WTC11 (cell line): ENCODE data around the gene LOC128125822.

Source experiments
- ATAC-seq: fragments of 200-7000 bp; cut with Tn5 transposase; 2 replicates; pipeline ENCODE4 v1.10.0; 2021; ENCODE audit warnings: mild to moderate bottlenecking, moderate library complexity
- CTCF ChIA-PET: fragments of 300-600 bp; sonication (Branson Sonifier 250); formaldehyde crosslinking; loops from one replicate; lab custom pipeline; 2021; ENCODE audit warnings: antibody characterized with exemption; lab: Charles Lee
- POLR2A ChIA-PET: fragments of 350-600 bp; sonication (Branson Sonifier 250); formaldehyde crosslinking; loops from one replicate; lab custom pipeline; 2021; ENCODE audit warnings: antibody characterized with exemption; lab: Charles Lee
- DNase-seq: peaks from one replicate; pipeline ENCODE4 v3.0.0; 2021; ENCODE audit warnings: low spot score
- H3K27ac Mint-ChIP-seq: 2 replicates; pipeline ENCODE4 v1.8.0; 2021; ENCODE audit warnings: mixed read lengths
- H3K27me3 Mint-ChIP-seq: 2 replicates; pipeline ENCODE4 v1.8.0; 2021; ENCODE audit warnings: low read depth, mild to moderate bottlenecking, moderate library complexity, mixed read lengths
- H3K36me3 Mint-ChIP-seq: 2 replicates; pipeline ENCODE4 v1.8.0; 2021; ENCODE audit warnings: mixed read lengths
- H3K4me1 Mint-ChIP-seq: 2 replicates; pipeline ENCODE4 v1.8.0; 2022; ENCODE audit warnings: mixed read lengths
- H3K4me3 Mint-ChIP-seq: 2 replicates; pipeline ENCODE4 v1.8.0; 2021; ENCODE audit warnings: mild to moderate bottlenecking, moderate library complexity, mixed read lengths
- H3K9me3 Mint-ChIP-seq: 2 replicates; pipeline ENCODE4 v1.8.0; 2021; ENCODE audit warnings: mixed read lengths
- ATF1 ChIP-seq: sonication (generic); formaldehyde crosslinking; IDR thresholded peaks from 2 replicates; pipeline ENCODE4 v1.8.1; 2023; ENCODE audit warnings: mild to moderate bottlenecking, moderate library complexity, missing genetic modification reagents
- ATF2 ChIP-seq: sonication (generic); formaldehyde crosslinking; IDR thresholded peaks from 2 replicates; pipeline ENCODE4 v1.8.1; 2022; ENCODE audit warnings: low read depth, missing genetic modification reagents, borderline replicate concordance
- CREM ChIP-seq: sonication (generic); formaldehyde crosslinking; IDR thresholded peaks from 2 replicates; pipeline ENCODE4 v1.8.1; 2022; ENCODE audit warnings: mild to moderate bottlenecking, missing genetic modification reagents, moderate library complexity
- ELF4 ChIP-seq: sonication (generic); formaldehyde crosslinking; IDR thresholded peaks from 2 replicates; pipeline ENCODE4 v1.8.1; 2022; ENCODE audit warnings: low read depth, mild to moderate bottlenecking, moderate library complexity, missing genetic modification reagents
- ETV6 ChIP-seq: sonication (generic); formaldehyde crosslinking; IDR thresholded peaks from 2 replicates; pipeline ENCODE4 v1.8.1; 2022; ENCODE audit warnings: mild to moderate bottlenecking, missing genetic modification reagents
- FOXK1 ChIP-seq: sonication (generic); formaldehyde crosslinking; IDR thresholded peaks from 2 replicates; pipeline ENCODE4 v1.8.0; 2022; ENCODE audit warnings: mild to moderate bottlenecking, moderate library complexity, missing genetic modification reagents
- FOXP1 ChIP-seq: sonication (generic); formaldehyde crosslinking; IDR thresholded peaks from 2 replicates; pipeline ENCODE4 v1.8.0; 2022; ENCODE audit warnings: missing genetic modification reagents, mild to moderate bottlenecking, moderate library complexity, borderline replicate concordance
- FOXP4 ChIP-seq: sonication (generic); formaldehyde crosslinking; IDR thresholded peaks from 2 replicates; pipeline ENCODE4 v1.8.0; 2022; ENCODE audit warnings: mild to moderate bottlenecking, missing genetic modification reagents
- GABPB1 ChIP-seq: sonication (generic); formaldehyde crosslinking; IDR thresholded peaks from 2 replicates; pipeline ENCODE4 v1.8.1; 2023; ENCODE audit warnings: mild to moderate bottlenecking, missing genetic modification reagents
- HMGXB4 ChIP-seq: sonication (generic); formaldehyde crosslinking; IDR thresholded peaks from 2 replicates; pipeline ENCODE4 v1.8.1; 2023; ENCODE audit warnings: mild to moderate bottlenecking, moderate library complexity, missing genetic modification reagents
- KAT7 ChIP-seq: sonication (generic); formaldehyde crosslinking; IDR thresholded peaks from 2 replicates; pipeline ENCODE4 v1.8.1; 2023; ENCODE audit warnings: missing genetic modification reagents, mild to moderate bottlenecking, borderline replicate concordance
- MAX ChIP-seq: sonication (generic); formaldehyde crosslinking; IDR thresholded peaks from 2 replicates; pipeline ENCODE4 v1.8.0; 2022; ENCODE audit warnings: mild to moderate bottlenecking, missing genetic modification reagents
- SP1 ChIP-seq: sonication (generic); formaldehyde crosslinking; conservative IDR thresholded peaks from 2 replicates; pipeline ENCODE4 v1.8.1; 2022; ENCODE audit warnings: missing genetic modification reagents
- TEAD1 ChIP-seq: sonication (generic); formaldehyde crosslinking; IDR thresholded peaks from 2 replicates; pipeline ENCODE4 v1.8.0; 2022; ENCODE audit warnings: mild to moderate bottlenecking, missing genetic modification reagents
- TP53 ChIP-seq: sonication (generic); formaldehyde crosslinking; IDR thresholded peaks from 2 replicates; pipeline ENCODE4 v1.8.1; 2023; ENCODE audit warnings: mild to moderate bottlenecking, missing genetic modification reagents
- USF1 ChIP-seq: sonication (generic); formaldehyde crosslinking; IDR thresholded peaks from 2 replicates; pipeline ENCODE4 v1.8.0; 2022; ENCODE audit warnings: mild to moderate bottlenecking, missing genetic modification reagents
- USF2 ChIP-seq: sonication (generic); formaldehyde crosslinking; IDR thresholded peaks from 2 replicates; pipeline ENCODE4 v1.8.1; 2023; ENCODE audit warnings: mild to moderate bottlenecking, missing genetic modification reagents, moderate library complexity
- ZBTB21 ChIP-seq: sonication (generic); formaldehyde crosslinking; IDR thresholded peaks from 2 replicates; pipeline ENCODE4 v1.8.1; 2023; ENCODE audit warnings: mild to moderate bottlenecking, missing genetic modification reagents, borderline replicate concordance
- ZNF425 ChIP-seq: fragments of 250-450 bp; sonication (Bioruptor Pico); conservative IDR thresholded peaks from 2 replicates; pipeline ENCODE4 v1.9.0; 2021; ENCODE audit warnings: mild to moderate bottlenecking
- ZNF532 ChIP-seq: fragments of 250-450 bp; sonication (Bioruptor Pico); IDR thresholded peaks from 2 replicates; pipeline ENCODE4 v1.9.0; 2021; ENCODE audit warnings: mild to moderate bottlenecking, borderline replicate concordance
- ZNF671 ChIP-seq: fragments of 250-450 bp; sonication (Bioruptor Pico); IDR thresholded peaks from 2 replicates; pipeline ENCODE4 v1.8.0; 2021; ENCODE audit warnings: mild to moderate bottlenecking

The LOC128125822 gene

GRCh38 chr6:63573076-63573898 is 1.0 kb downstream of the LOC128125822 start:
- ATAC-seq (peak; percentile 70), DNase-seq (peak; percentile 90)
- H3K9me3 Mint-ChIP-seq, result peaks cover under 1% of the 10 kb centered on the region
- peaks cover 27% of the 10 kb centered on the region for H3K36me3 Mint-ChIP-seq
- POLR2A ChIA-PET, result interaction anchor here (0.7 to 2.2 kb wide), 7 partner anchors 11 to 107 kb away, joined by 3 to 17 read pairs (median 6); partner anchors contain the start of gene PHF3
- peaks cover 23% of the 10 kb centered on the region; the same call in 1 of the 2 replicates for H3K27me3 Mint-ChIP-seq
- CTCF ChIA-PET, result interaction anchor here (0.8 to 2.3 kb wide), 7 partner anchors 9 to 230 kb away, joined by 3 to 16 read pairs (median 3); no protein-coding TSS in a partner anchor
- H3K4me3 Mint-ChIP-seq, result peak overlapping the region; percentile 94
- peaks cover 30% of the 10 kb centered on the region for H3K4me1 Mint-ChIP-seq
- H3K27ac Mint-ChIP-seq, result peak overlapping the region; percentile 99
- TF ChIP-seq FOXP1 (CRISPR knock-in tag) (peak; percentile 32; the same call in 1 of the 2 replicates), FOXP4 (0 out of 2 replicates have a peak, but pooled peaks have one; percentile 35), ETV6 (CRISPR knock-in tag) (0 out of 2 replicates have a peak, but pooled peaks have one; percentile 36), CREM (CRISPR knock-in tag) (0 out of 2 replicates have a peak, but pooled peaks have one; percentile 16), MAX (CRISPR knock-in tag) (peak; percentile 72; the same call in 1 of the 2 replicates), ZBTB21 (CRISPR knock-in tag) (0 out of 2 replicates have a peak, but pooled peaks have one; percentile 30), ZNF671 (CRISPR knock-in tag) (no peak), ATF1 (CRISPR knock-in tag) (no peak), KAT7 (0 out of 2 replicates have a peak, but pooled peaks have one; percentile 59), TEAD1 (CRISPR knock-in tag) (peak; percentile 68), SP1 (no peak; the same call in none of the 2 replicates), FOXK1 (CRISPR knock-in tag) (peak; percentile 54), HMGXB4 (CRISPR knock-in tag) (peak; percentile 13; the same call in 1 of the 2 replicates), USF2 (CRISPR knock-in tag) (0 out of 2 replicates have a peak, but pooled peaks have one; percentile 30), ZNF532 (no peak), USF1 (CRISPR knock-in tag) (0 out of 2 replicates have a peak, but pooled peaks have one; percentile 4), ZNF425 (CRISPR knock-in tag) (0 out of 2 replicates have a peak, but pooled peaks have one; percentile 2), ELF4 (CRISPR knock-in tag) (peak; percentile 52; the same call in 1 of the 2 replicates), ATF2 (CRISPR knock-in tag) (no peak), GABPB1 (peak; percentile 29), TP53 (CRISPR knock-in tag) (peak; percentile 90; the same call in 1 of the 2 replicates)
